Measurements from ENCODE around the gene GGACT. TPM values are rescaled to one million over a fixed set of nuclear protein-coding genes. Genes with fewer than 3 reads are reported as not detected.
A peak's percentile ranks its signal among the peaks of the same experiment; 100 is the strongest.

GGACT gene
- polyA plus RNA-seq (1.7 TPM in 2 replicates), polyA minus RNA-seq (2.1 and 3.2 TPM in 2 replicates)

DNA sequence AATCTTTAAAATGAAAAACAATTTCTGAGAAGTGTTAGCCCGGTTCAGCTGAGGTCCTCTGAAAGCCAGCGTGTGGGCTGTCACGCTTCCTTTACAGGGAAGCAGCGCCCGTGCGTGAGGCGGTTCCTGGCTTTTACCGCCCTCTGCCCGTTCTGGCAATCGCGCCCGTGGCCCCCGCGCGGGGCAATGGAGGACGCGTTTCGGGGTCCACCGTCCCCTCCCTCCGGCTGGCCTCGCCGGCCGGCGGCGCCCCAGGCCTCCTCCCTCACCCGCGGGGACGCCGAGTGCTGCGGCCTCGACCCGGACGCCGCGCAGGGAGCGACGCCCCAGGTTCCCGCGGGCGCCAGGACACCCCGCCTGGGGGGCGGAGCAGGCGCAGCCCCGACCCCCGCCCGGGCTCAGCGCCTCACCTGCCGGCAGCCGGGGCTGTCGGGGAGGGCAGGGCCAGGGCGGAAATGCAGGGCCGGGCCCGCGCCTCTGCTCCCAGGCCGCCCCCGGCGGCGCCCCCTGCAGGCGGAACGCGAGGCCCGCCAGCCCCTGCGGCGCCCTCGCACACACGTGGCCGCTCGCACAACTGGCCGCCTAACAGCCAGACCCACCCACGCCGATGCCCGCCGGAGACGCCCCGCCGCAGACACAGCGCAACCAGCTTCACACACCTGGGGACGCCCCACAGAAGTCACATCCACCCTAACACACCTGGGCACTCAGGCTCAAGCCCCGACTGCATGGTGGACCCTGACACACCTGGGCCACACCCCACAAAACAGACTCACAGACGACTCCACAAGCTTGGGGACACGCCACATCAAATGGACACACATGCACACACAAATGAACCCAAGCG lies at the start of gene GGACT:
GGACT (minus strand) TSS at position 459 of the 847 bp plus-strand sequence. CDS start 56,198 bp downstream, outside the sequence.
- H3K27ac ChIP-seq (ENCODE audit: low read length) = no peak within 1 kb of the TSS

DNA sequence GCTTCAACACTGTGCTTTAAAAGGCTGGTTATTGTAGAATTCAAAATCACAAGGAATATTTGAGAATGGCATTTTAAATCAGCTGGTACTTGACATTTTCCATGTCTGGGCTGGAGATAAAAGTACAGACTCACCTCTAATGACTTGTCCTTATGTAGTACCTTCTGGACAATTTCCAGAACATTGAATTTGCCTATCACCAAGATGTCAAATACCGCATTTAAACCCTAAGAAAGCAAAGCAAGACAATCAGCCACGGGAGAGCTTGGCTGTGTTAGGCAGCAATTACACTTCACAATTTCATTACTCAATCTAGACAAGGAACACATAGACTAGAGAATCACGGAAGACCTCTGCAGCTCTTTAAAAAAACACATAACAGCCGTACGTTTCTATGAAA lies 49.2 kb upstream of the GGACT start:
- no peak overlapping the region for H2AFZ ChIP-seq (ENCODE audit: low read depth, low read length)
- no peaks in the 10 kb centered on the region for H3K27me3 ChIP-seq (ENCODE audit: insufficient read depth, low read depth, low read length)
- H3K4me3 ChIP-seq (ENCODE audit: low read length) = peak overlapping the region; percentile 33
- peak overlapping the region; percentile 7 for H3K9ac ChIP-seq (ENCODE audit: low read length)
- H3K9me3 ChIP-seq (ENCODE audit: low read length) = no peaks in the 10 kb centered on the region
- H3F3A ChIP-seq (ENCODE audit: insufficient read depth, low read length, poor library complexity, severe bottlenecking) = peaks cover 3% of the 10 kb centered on the region
- H3K27ac ChIP-seq (ENCODE audit: low read length) = peak overlapping the region; percentile 48
- H4K20me1 ChIP-seq (ENCODE audit: insufficient read depth) = no peaks in the 10 kb centered on the region
- H3K36me3 ChIP-seq (ENCODE audit: insufficient read depth, low read length) = peaks cover 16% of the 10 kb centered on the region
- no peaks in the 10 kb centered on the region for H3K79me2 ChIP-seq (replicated peaks; ENCODE audit: insufficient read depth, low read length)
- H3K9me2 ChIP-seq (ENCODE audit: insufficient read depth, low read length) = no peaks in the 10 kb centered on the region
- no peak overlapping the region for H3K4me2 ChIP-seq (ENCODE audit: low read length)
- TF ChIP-seq POLR2AphosphoS5 (IDR thresholded peaks at IDR 0.05) (no peak), MXI1 (conservative IDR thresholded peaks at IDR 0.05; ENCODE audit: poor library complexity, severe bottlenecking) (no peak), EP300 (conservative IDR thresholded peaks at IDR 0.05; ENCODE audit: poor library complexity, severe bottlenecking) (no peak), RAD21 (conservative IDR thresholded peaks at IDR 0.05) (no peak), TAF1 (IDR thresholded peaks at IDR 0.05; ENCODE audit: low read depth) (no peak), EZH2 (IDR thresholded peaks at IDR 0.05; ENCODE audit: borderline replicate concordance, insufficient read depth, low read length, poor library complexity, severe bottlenecking) (no peak)
- TF ChIP-seq, protein P1, sequence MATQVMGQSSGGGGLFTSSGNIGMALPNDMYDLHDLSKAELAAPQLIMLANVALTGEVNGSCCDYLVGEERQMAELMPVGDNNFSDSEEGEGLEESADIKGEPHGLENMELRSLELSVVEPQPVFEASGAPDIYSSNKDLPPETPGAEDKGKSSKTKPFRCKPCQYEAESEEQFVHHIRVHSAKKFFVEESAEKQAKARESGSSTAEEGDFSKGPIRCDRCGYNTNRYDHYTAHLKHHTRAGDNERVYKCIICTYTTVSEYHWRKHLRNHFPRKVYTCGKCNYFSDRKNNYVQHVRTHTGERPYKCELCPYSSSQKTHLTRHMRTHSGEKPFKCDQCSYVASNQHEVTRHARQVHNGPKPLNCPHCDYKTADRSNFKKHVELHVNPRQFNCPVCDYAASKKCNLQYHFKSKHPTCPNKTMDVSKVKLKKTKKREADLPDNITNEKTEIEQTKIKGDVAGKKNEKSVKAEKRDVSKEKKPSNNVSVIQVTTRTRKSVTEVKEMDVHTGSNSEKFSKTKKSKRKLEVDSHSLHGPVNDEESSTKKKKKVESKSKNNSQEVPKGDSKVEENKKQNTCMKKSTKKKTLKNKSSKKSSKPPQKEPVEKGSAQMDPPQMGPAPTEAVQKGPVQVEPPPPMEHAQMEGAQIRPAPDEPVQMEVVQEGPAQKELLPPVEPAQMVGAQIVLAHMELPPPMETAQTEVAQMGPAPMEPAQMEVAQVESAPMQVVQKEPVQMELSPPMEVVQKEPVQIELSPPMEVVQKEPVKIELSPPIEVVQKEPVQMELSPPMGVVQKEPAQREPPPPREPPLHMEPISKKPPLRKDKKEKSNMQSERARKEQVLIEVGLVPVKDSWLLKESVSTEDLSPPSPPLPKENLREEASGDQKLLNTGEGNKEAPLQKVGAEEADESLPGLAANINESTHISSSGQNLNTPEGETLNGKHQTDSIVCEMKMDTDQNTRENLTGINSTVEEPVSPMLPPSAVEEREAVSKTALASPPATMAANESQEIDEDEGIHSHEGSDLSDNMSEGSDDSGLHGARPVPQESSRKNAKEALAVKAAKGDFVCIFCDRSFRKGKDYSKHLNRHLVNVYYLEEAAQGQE (IDR thresholded peaks at IDR 0.05; ENCODE audit: borderline replicate concordance) = no peak
- TF ChIP-seq, protein P2, sequence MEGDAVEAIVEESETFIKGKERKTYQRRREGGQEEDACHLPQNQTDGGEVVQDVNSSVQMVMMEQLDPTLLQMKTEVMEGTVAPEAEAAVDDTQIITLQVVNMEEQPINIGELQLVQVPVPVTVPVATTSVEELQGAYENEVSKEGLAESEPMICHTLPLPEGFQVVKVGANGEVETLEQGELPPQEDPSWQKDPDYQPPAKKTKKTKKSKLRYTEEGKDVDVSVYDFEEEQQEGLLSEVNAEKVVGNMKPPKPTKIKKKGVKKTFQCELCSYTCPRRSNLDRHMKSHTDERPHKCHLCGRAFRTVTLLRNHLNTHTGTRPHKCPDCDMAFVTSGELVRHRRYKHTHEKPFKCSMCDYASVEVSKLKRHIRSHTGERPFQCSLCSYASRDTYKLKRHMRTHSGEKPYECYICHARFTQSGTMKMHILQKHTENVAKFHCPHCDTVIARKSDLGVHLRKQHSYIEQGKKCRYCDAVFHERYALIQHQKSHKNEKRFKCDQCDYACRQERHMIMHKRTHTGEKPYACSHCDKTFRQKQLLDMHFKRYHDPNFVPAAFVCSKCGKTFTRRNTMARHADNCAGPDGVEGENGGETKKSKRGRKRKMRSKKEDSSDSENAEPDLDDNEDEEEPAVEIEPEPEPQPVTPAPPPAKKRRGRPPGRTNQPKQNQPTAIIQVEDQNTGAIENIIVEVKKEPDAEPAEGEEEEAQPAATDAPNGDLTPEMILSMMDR (IDR thresholded peaks at IDR 0.05; ENCODE audit: poor library complexity, severe bottlenecking) = no peak

More for the DNA sequence above, at the start of gene GGACT:
- Histone ChIP-seq H3K27me3 (ENCODE audit: insufficient read depth, low read depth, low read length) (peaks cover 3% of the 10 kb centered on the region), H3K79me2 (replicated peaks; ENCODE audit: insufficient read depth, low read length) (no peaks in the 10 kb centered on the region), H4K20me1 (ENCODE audit: insufficient read depth) (no peaks in the 10 kb centered on the region), H3K4me2 (ENCODE audit: low read length) (no peak within 1 kb of the TSS), H2AFZ (ENCODE audit: low read depth, low read length) (peak within 1 kb of the TSS; percentile 21), H3K9me3 (ENCODE audit: low read length) (no peaks in the 10 kb centered on the region), H3K36me3 (ENCODE audit: insufficient read depth, low read length) (no peaks in the 10 kb centered on the region), H3K4me3 (ENCODE audit: low read length) (peak within 1 kb of the TSS; percentile 65), H3K9me2 (ENCODE audit: insufficient read depth, low read length) (no peaks in the 10 kb centered on the region), H3K9ac (ENCODE audit: low read length) (peak within 1 kb of the TSS; percentile 58), H3F3A (ENCODE audit: insufficient read depth, low read length, poor library complexity, severe bottlenecking) (no peaks in the 10 kb centered on the region)
- peak; percentile 51 for TF ChIP-seq SMC3 (conservative IDR thresholded peaks at IDR 0.05; ENCODE audit: poor library complexity)
- no peak for TF ChIP-seq EP300 (conservative IDR thresholded peaks at IDR 0.05; ENCODE audit: poor library complexity, severe bottlenecking)
- TF ChIP-seq EZH2 (IDR thresholded peaks at IDR 0.05; ENCODE audit: borderline replicate concordance, insufficient read depth, low read length, poor library complexity, severe bottlenecking) = no peak
- peak; percentile 48 for TF ChIP-seq MXI1 (conservative IDR thresholded peaks at IDR 0.05; ENCODE audit: poor library complexity, severe bottlenecking)
- TF ChIP-seq POLR2AphosphoS5 (IDR thresholded peaks at IDR 0.05) = no peak
- peak; percentile 39 for TF ChIP-seq RAD21 (conservative IDR thresholded peaks at IDR 0.05)
- TF ChIP-seq TAF1 (IDR thresholded peaks at IDR 0.05; ENCODE audit: low read depth) = no peak
- TF ChIP-seq, protein P2 (IDR thresholded peaks at IDR 0.05; ENCODE audit: poor library complexity, severe bottlenecking) = peak; percentile 74
- TF ChIP-seq, protein P1 (IDR thresholded peaks at IDR 0.05; ENCODE audit: borderline replicate concordance) = no peak

Data from neural cell (in vitro differentiated cells).